HepG2 (cell line): ENCODE data around the gene MRPS31. TPM values are rescaled to one million over a fixed set of nuclear protein-coding genes. Genes with fewer than 3 reads are reported as not detected.

Experiments
- ARNTL ChIP-seq: sonication (generic); formaldehyde crosslinking; IDR thresholded peaks from 2 replicates; pipeline ENCODE4 v1.4.0; 2020; ENCODE audit warnings: mild to moderate bottlenecking, missing genetic modification reagents
- ASH2L ChIP-seq: fragments of 300-600, 200-600 bp; sonication (generic); IDR thresholded peaks from 2 replicates; pipeline ENCODE4 v1.7.0; 2017; ENCODE audit warnings: low read depth, mild to moderate bottlenecking, moderate library complexity, mixed read lengths, low read length; ENCODE audit not compliant: insufficient read length
- BATF2 ChIP-seq: sonication (generic); formaldehyde crosslinking; IDR thresholded peaks from 2 replicates; pipeline ENCODE4 v1.8.0; 2022; ENCODE audit warnings: mild to moderate bottlenecking, missing genetic modification reagents, moderate library complexity
- BRCA1 ChIP-seq: sonication (generic); formaldehyde crosslinking; IDR thresholded peaks from 2 replicates; pipeline ENCODE4 v1.4.0; 2020; ENCODE audit warnings: missing genetic modification reagents
- CBX5 ChIP-seq: sonication (generic); formaldehyde crosslinking; IDR thresholded peaks from 2 replicates; pipeline ENCODE4 v1.4.0; 2020; ENCODE audit warnings: missing genetic modification reagents, borderline replicate concordance
- FOXA1 ChIP-seq, 2 experiments: fragments of 450-650 bp in 1 of 2; sonication (generic) in 1 of 2; formaldehyde crosslinking in 1 of 2; IDR thresholded peaks; 2 replicates each; pipeline versions ENCODE4 v1.4.0 to v1.6.1; 2016 to 2020; ENCODE audit warnings: missing genetic modification reagents in 1 of 2
- HMGXB3 ChIP-seq: sonication (generic); formaldehyde crosslinking; IDR thresholded peaks from 2 replicates; pipeline ENCODE4 v1.4.0; 2020; ENCODE audit warnings: missing genetic modification reagents, borderline replicate concordance
- MED1 ChIP-seq: sonication (generic); formaldehyde crosslinking; IDR thresholded peaks from 2 replicates; pipeline ENCODE4 v1.4.0; 2020; ENCODE audit warnings: missing genetic modification reagents
- NFIC ChIP-seq: IDR thresholded peaks from 2 replicates; pipeline ENCODE4 v1.6.1; 2012; ENCODE audit warnings: mild to moderate bottlenecking, low read length, inconsistent platforms
- PITX1 ChIP-seq: sonication (generic); formaldehyde crosslinking; IDR thresholded peaks from 2 replicates; pipeline ENCODE4 v1.5.1; 2020; ENCODE audit warnings: mild to moderate bottlenecking, missing genetic modification reagents
- PPARG ChIP-seq: conservative IDR thresholded peaks from 2 replicates; pipeline ENCODE4 v1.6.1; 2016; ENCODE audit warnings: missing biosample characterization, missing genetic modification reagents
- RBM22 ChIP-seq: fragments of 200-400 bp; formaldehyde crosslinking; optimal IDR thresholded peaks from 2 replicates; pipeline ENCODE3; 2017; ENCODE audit warnings: mild to moderate bottlenecking, low read length, moderate library complexity
- SIX1 ChIP-seq: sonication (generic); formaldehyde crosslinking; IDR thresholded peaks from 2 replicates; pipeline ENCODE4 v1.4.0; 2020; ENCODE audit warnings: missing genetic modification reagents, borderline replicate concordance
- SP140L ChIP-seq: sonication (generic); formaldehyde crosslinking; IDR thresholded peaks from 2 replicates; pipeline ENCODE4 v1.4.0; 2020; ENCODE audit warnings: missing genetic modification reagents, borderline replicate concordance
- SP5 ChIP-seq: IDR thresholded peaks from 2 replicates; pipeline ENCODE4 v1.6.1; 2016; ENCODE audit warnings: low read depth, borderline replicate concordance
- TFE3 ChIP-seq: IDR thresholded peaks from 2 replicates; pipeline ENCODE4 v1.6.1; 2016
- ZBTB2 ChIP-seq: sonication (generic); formaldehyde crosslinking; IDR thresholded peaks from 2 replicates; pipeline ENCODE4 v1.8.0; 2022; ENCODE audit warnings: low read depth, missing genetic modification reagents
- ZFP90 ChIP-seq: sonication (generic); formaldehyde crosslinking; IDR thresholded peaks from 2 replicates; pipeline ENCODE4 v1.8.0; 2022; ENCODE audit warnings: missing genetic modification reagents, mild to moderate bottlenecking, inconsistent platforms, borderline replicate concordance
- ZNF331 ChIP-seq: sonication (generic); formaldehyde crosslinking; IDR thresholded peaks from 2 replicates; pipeline ENCODE4 v1.4.0; 2020; ENCODE audit warnings: missing genetic modification reagents
- ZNF335 ChIP-seq: sonication (generic); formaldehyde crosslinking; IDR thresholded peaks from 2 replicates; pipeline ENCODE4 v1.4.0; 2020; ENCODE audit warnings: missing genetic modification reagents
- ZNF446 ChIP-seq: sonication (generic); formaldehyde crosslinking; IDR thresholded peaks from 2 replicates; pipeline ENCODE4 v1.5.0; 2020; ENCODE audit warnings: mild to moderate bottlenecking, missing genetic modification reagents
- polyA plus RNA-seq, 8 experiments: library from polyadenylated mRNA; depleted of rRNA in 3 of 8; stranded (reverse) in 7 of 8; unstranded in 1 of 8; fragments of >200 nt; fragmentation: Illumina TruSeq in 4 of 8; extraction: Trizol in 4 of 8; gene quantifications; 2 replicates each; pipeline versions ENCODE4 v1.2.1 to v1.2.3, GENCODE V29; 2011 to 2016; ENCODE audit warnings: low read depth in 4 of 8, missing spikeins in 1 of 8, mixed read lengths in 1 of 8; ENCODE audit not compliant: insufficient read depth in 1 of 8
- total RNA-seq, 5 experiments: library from RNA; depleted of rRNA; stranded (reverse); fragments of >200 nt; fragmentation: Illumina TruSeq; extraction: Trizol; gene quantifications; 2 replicates each; pipeline ENCODE4 v1.2.3, GENCODE V29; 2016; ENCODE audit warnings: low read depth in 1 of 5

The MRPS31 gene
- total and polyA plus RNA-seq, 2 of the 13 experiments (the other 11 are each of a cell fraction or from before 2014, with no cell fraction given), result 23.7 to 34.1 TPM

GRCh38 chr13:40786568-40786996 is 15.6 kb upstream of the MRPS31 start (continued):
- TF ChIP-seq ZNF446 (CRISPR knock-in tag), result no peak
- no peak for TF ChIP-seq ZBTB2 (CRISPR knock-in tag)
- 0 out of 2 replicates have a peak, but pooled peaks have one; percentile 37 for TF ChIP-seq HMGXB3 (CRISPR knock-in tag)
- TF ChIP-seq RBM22, result no peak
- TF ChIP-seq ASH2L, result peak; percentile 61
- TF ChIP-seq ZNF331, result peak; percentile 63; the same call in 1 of the 2 replicates
- TF ChIP-seq ARNTL (CRISPR knock-in tag), result peak; percentile 39; the same call in 1 of the 2 replicates
- TF ChIP-seq TFE3 (CRISPR knock-in tag), result peak; percentile 65
- TF ChIP-seq NFIC, result peak; percentile 56; the same call in 1 of the 2 replicates
- peak; percentile 78; the same call in 1 of the 2 replicates for TF ChIP-seq PITX1 (CRISPR knock-in tag)
- TF ChIP-seq SIX1 (CRISPR knock-in tag), result peak; percentile 17; the same call in 1 of the 2 replicates
- no peak; the same call in 1 of the 2 replicates for TF ChIP-seq SP140L (CRISPR knock-in tag)
- TF ChIP-seq SP5 (CRISPR knock-in tag), result peak; percentile 65; the same call in 1 of the 2 replicates
- TF ChIP-seq BATF2, result no peak
- TF ChIP-seq FOXA1 (IDR thresholded peaks at IDR 0.05), result peak; percentile 35; the same call in 1 of the 2 replicates
- TF ChIP-seq FOXA1 (CRISPR knock-in tag; IDR thresholded peaks at IDR 0.05), result peak; percentile 84
- TF ChIP-seq ZFP90 (CRISPR knock-in tag), result no peak
- 0 out of 2 replicates have a peak, but pooled peaks have one; percentile 36 for TF ChIP-seq PPARG
- TF ChIP-seq BRCA1 (CRISPR knock-in tag), result no peak
- peak; percentile 93 for TF ChIP-seq MED1 (CRISPR knock-in tag)
- no peak for TF ChIP-seq ZNF335 (CRISPR knock-in tag)
- peak; percentile 73; the same call in 1 of the 2 replicates for TF ChIP-seq CBX5
